ENCODE measurements around the gene ASPA. TPM values are rescaled to one million over a fixed set of nuclear protein-coding genes. Genes with fewer than 3 reads are reported as not detected.

The ASPA gene
- total and polyA plus RNA-seq, 8 donors = 0.53 to 7.3 (median 3.1) TPM; not detected in 1

DNA sequence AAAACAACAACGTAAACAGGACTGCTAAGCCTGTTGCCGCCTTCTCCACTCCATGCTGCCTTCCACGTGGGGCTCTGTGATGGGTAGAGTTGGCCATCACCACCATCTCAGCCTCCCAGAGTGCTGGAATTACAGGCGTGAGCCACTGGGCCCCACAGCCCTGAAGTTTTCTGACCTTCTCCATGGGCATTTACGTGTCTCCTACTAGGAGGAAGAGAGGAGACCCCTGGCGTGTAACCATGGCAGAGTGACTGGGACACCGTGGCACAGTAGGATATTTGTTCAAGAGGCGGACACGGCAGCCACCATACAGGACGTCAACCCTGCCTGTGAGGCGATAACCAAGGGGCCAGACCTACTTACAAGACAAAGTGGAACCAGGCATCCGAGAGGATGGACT, 50.7 kb downstream of the ASPA start:
- intact Hi-C loops (cut with DNase I; ENCODE audit: low total_unique reads) = no loop called here
- TF ChIP-seq EP300 (IDR thresholded peaks at IDR 0.05) (no peak), CTCF (IDR thresholded peaks at IDR 0.05) (no peak), POLR2A (IDR thresholded peaks at IDR 0.05) (no peak), POLR2AphosphoS5 (IDR thresholded peaks at IDR 0.05) (no peak)
- peaks cover 0 to 28% (median 10%) of the 10 kb centered on the region in 4 donors for H3K4me1 ChIP-seq
- no peak for DNase-seq
- H3K9me3 ChIP-seq = no peaks in the 10 kb centered on the region
- peaks cover 0 to 11% (median 0%) of the 10 kb centered on the region in 3 donors for H3K27me3 ChIP-seq
- no peak overlapping the region for H3K27ac ChIP-seq
- 87 to 96% (median 91%) methylated on average over 11 to 12 of the region's 12 CpGs for WGBS, 5 donors
- no peaks in the 10 kb centered on the region for H3K36me3 ChIP-seq
- no peak overlapping the region for H3K4me3 ChIP-seq

DNA sequence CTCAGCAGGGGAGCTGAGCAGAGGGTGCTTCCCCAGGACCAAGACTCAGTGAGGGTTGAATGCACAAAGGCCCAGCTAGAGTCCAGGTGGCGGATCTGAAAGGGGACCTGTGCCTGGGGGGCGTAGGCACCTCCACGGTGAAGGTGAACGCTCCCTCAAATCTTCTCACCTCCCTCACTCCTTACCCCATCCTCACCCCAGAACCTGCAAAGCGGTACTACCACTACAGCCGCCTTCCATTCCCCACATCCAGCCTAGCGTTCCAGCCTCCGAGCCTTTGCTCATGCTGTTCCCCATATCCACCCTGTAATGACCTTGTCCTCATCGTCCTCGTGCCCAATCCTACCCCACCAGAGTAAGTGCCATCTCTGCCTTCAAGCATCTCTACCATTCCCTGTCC, 51.2 kb downstream of the ASPA start:
- H3K9me3 ChIP-seq = no peaks in the 10 kb centered on the region
- H3K36me3 ChIP-seq = no peaks in the 10 kb centered on the region
- H3K4me1 ChIP-seq = peaks cover 0 to 29% (median 10%) of the 10 kb centered on the region in 4 donors
- no peak overlapping the region for H3K27ac ChIP-seq
- no peak for DNase-seq
- H3K4me3 ChIP-seq = no peak overlapping the region
- TF ChIP-seq CTCF (IDR thresholded peaks at IDR 0.05) (no peak), POLR2AphosphoS5 (IDR thresholded peaks at IDR 0.05) (no peak), POLR2A (IDR thresholded peaks at IDR 0.05) (no peak), EP300 (IDR thresholded peaks at IDR 0.05) (no peak)
- intact Hi-C loops (cut with DNase I; ENCODE audit: low total_unique reads) = no loop called here
- WGBS, 5 donors = 76 to 85% (median 83%) methylated on average over 10 of the region's 10 CpGs
- H3K27me3 ChIP-seq = peaks cover 0 to 15% (median 0%) of the 10 kb centered on the region in 3 donors

DNA sequence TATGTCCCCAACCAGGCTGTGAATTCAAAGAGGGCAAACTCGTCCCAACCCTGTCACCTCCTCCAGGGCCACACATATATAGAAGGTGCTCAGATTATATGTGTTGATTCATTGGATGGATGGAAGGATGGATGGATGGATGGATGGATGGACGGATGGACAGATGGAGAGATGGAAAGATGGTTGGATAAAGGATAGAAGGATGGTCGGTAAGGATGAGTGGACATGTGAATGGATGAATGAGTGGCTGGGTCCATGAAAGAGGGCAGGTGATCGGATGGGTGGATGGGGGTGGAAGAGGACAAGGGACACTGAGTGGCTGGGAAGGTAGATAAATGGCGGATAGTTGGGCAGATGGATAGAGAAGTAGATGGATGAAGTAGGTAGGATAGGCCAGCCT, 51.7 kb downstream of the ASPA start:
- Histone ChIP-seq H3K9me3 (no peaks in the 10 kb centered on the region), H3K36me3 (no peaks in the 10 kb centered on the region), H3K4me3 (no peak overlapping the region), H3K27ac (no peak overlapping the region), H3K27me3 (peaks cover 0 to 18% (median 0%) of the 10 kb centered on the region in 3 donors), H3K4me1 (peaks cover 0 to 29% (median 10%) of the 10 kb centered on the region in 4 donors)
- intact Hi-C loops (cut with DNase I; ENCODE audit: low total_unique reads) = no loop called here
- 88 to 94% (median 93%) methylated on average over 5 of the region's 5 CpGs for WGBS, 5 donors
- DNase-seq = no peak
- no peak for TF ChIP-seq EP300 (IDR thresholded peaks at IDR 0.05)

DNA sequence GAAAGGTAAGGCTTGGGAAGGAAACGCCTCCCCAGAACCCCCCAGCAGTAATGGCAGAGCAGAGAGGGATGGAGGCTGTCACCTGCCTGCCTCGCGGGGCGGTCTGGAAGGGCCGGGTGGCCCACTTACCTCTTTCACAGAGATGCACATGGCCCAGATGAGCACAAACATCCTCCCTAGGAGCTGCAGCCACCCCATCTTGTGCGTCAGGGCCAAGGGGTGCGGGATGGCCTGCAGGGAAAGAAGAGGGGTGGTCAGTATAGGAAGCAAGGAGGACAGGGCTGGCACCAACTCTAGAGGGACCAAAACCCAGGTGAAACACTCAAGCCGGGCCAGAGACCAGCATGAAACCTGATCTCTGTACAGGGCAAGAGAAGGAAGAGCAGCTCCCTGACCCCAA, 52.1 kb downstream of the ASPA start:
- TF ChIP-seq EP300 (IDR thresholded peaks at IDR 0.05) (no peak), POLR2AphosphoS5 (IDR thresholded peaks at IDR 0.05) (no peak)
- 91 to 94% (median 93%) methylated on average over 8 of the region's 8 CpGs for WGBS, 5 donors
- Histone ChIP-seq H3K4me3 (no peak overlapping the region), H3K27me3 (peaks cover 0 to 18% (median 2%) of the 10 kb centered on the region in 3 donors), H3K9me3 (no peaks in the 10 kb centered on the region), H3K36me3 (no peaks in the 10 kb centered on the region), H3K27ac (no peak overlapping the region), H3K4me1 (peaks cover 0 to 29% (median 10%) of the 10 kb centered on the region in 4 donors)
- no peak for DNase-seq
- intact Hi-C loops (cut with DNase I; ENCODE audit: low total_unique reads) = no loop called here

GRCh38 chr17:3528403-3528851, 52.6 kb downstream of the ASPA start:
- Histone ChIP-seq H3K27me3 (peaks cover 0 to 18% (median 3%) of the 10 kb centered on the region in 3 donors), H3K9me3 (no peaks in the 10 kb centered on the region), H3K4me3 (no peak overlapping the region), H3K27ac (no peak overlapping the region), H3K36me3 (no peaks in the 10 kb centered on the region), H3K4me1 (peaks cover 0 to 29% (median 10%) of the 10 kb centered on the region in 4 donors)
- DNase-seq = no peak
- TF ChIP-seq EP300 (IDR thresholded peaks at IDR 0.05) = no peak
- intact Hi-C loops (cut with DNase I; ENCODE audit: low total_unique reads) = no loop called here
- 71 to 80% (median 80%) methylated on average over 14 of the region's 14 CpGs for WGBS, 5 donors

- Histone ChIP-seq H3K27ac (peak overlapping the region in 3 of 5 donors; percentile 5 to 76 (median 64)), H3K4me1 (peaks cover 0 to 29% (median 10%) of the 10 kb centered on the region in 4 donors), H3K9me3 (no peaks in the 10 kb centered on the region), H3K27me3 (peaks cover 0 to 18% (median 3%) of the 10 kb centered on the region in 3 donors), H3K4me3 (no peak overlapping the region), H3K36me3 (no peaks in the 10 kb centered on the region)
- 31 to 45% (median 44%) methylated on average over 10 to 11 of the region's 11 CpGs for WGBS, 5 donors
- intact Hi-C loops (cut with DNase I; ENCODE audit: low total_unique reads) = no loop called here
- peak in 1 of 2 donors; percentile 88 for DNase-seq
- no peak for TF ChIP-seq CTCF (IDR thresholded peaks at IDR 0.05)
Measured at GRCh38 chr17:3528880-3529511, 53.2 kb downstream of the ASPA start.
